Keratinocyte (primary cell): Measurements from ENCODE around the gene MMP23B. TPM values are rescaled to one million over a fixed set of nuclear protein-coding genes. Genes with fewer than 3 reads are reported as not detected.

ENCODE experiments used
- DNase-seq: peaks from one replicate; pipeline ENCODE4 v3.0.0-alpha.2; 2011; ENCODE audit warnings: low read depth, missing footprints, low spot score
- FAIRE-seq: peaks from 2 replicates; lab custom pipeline; 2011; peaks lifted over from hg19 to GRCh38; lab: Jason Lieb, UNC
- H2AFZ ChIP-seq: 2 replicates; pipeline ENCODE4 v1.6.0; 2012; ENCODE audit warnings: low read length, control low read depth, inconsistent platforms; ENCODE audit not compliant: control insufficient read depth
- H3K27ac ChIP-seq: 2 replicates; pipeline ENCODE4 v1.5.1; 2011; ENCODE audit warnings: low read length; ENCODE audit not compliant: control insufficient read depth, insufficient read depth
- H3K27me3 ChIP-seq: 3 replicates; pipeline ENCODE4 v1.6.0; 2011; ENCODE audit warnings: low read length; ENCODE audit not compliant: control insufficient read depth, insufficient read depth; ENCODE audit errors: extremely low read depth
- H3K36me3 ChIP-seq, 2 experiments: 2 replicates in 1 of 2; 3 replicates in 1 of 2; pipeline ENCODE4 v1.5.1; 2011; ENCODE audit warnings: low read length in 2 of 2, mild to moderate bottlenecking in 1 of 2; ENCODE audit not compliant: control insufficient read depth in 2 of 2, insufficient read depth in 2 of 2; ENCODE audit errors: extremely low read depth in 1 of 2
- H3K4me1 ChIP-seq: 3 replicates; pipeline ENCODE4 v1.5.1; 2011; ENCODE audit warnings: low read length; ENCODE audit not compliant: control insufficient read depth, insufficient read depth; ENCODE audit errors: extremely low read depth
- H3K4me2 ChIP-seq: 3 replicates; pipeline ENCODE4 v1.6.0; 2011; ENCODE audit warnings: low read depth, low read length; ENCODE audit not compliant: control insufficient read depth, insufficient read depth; ENCODE audit errors: extremely low read depth
- H3K4me3 ChIP-seq, 3 experiments: fragments of 200-600 bp in 1 of 3; sonication (generic) in 1 of 3; 2 replicates in 2 of 3; 3 replicates in 1 of 3; pipeline ENCODE4 v1.5.1; 2011 to 2016; ENCODE audit warnings: low read length in 3 of 3, mild to moderate bottlenecking in 3 of 3, control low read depth in 2 of 3, inconsistent platforms in 1 of 3, low read depth in 1 of 3, mixed read lengths in 1 of 3, mixed run types in 1 of 3, moderate library complexity in 1 of 3; ENCODE audit not compliant: control insufficient read depth in 2 of 3, insufficient read depth in 2 of 3; ENCODE audit errors: extremely low read depth in 1 of 3
- H3K79me2 ChIP-seq: 2 replicates; pipeline ENCODE4 v1.6.0; 2012; ENCODE audit warnings: low read length; ENCODE audit not compliant: control insufficient read depth, insufficient read depth
- H3K9ac ChIP-seq: 3 replicates; pipeline ENCODE4 v1.6.0; 2011; ENCODE audit warnings: low read length; ENCODE audit not compliant: control insufficient read depth, insufficient read depth; ENCODE audit errors: extremely low read depth
- H3K9me1 ChIP-seq: 3 replicates; pipeline ENCODE4 v1.6.0; 2011; ENCODE audit warnings: low read length; ENCODE audit not compliant: control insufficient read depth, insufficient read depth; ENCODE audit errors: extremely low read depth
- H3K9me3 ChIP-seq: 2 replicates; pipeline ENCODE4 v1.5.1; 2012; ENCODE audit warnings: low read depth, low read length; ENCODE audit not compliant: control insufficient read depth
- H4K20me1 ChIP-seq: 3 replicates; pipeline ENCODE4 v1.6.0; 2011; ENCODE audit warnings: low read length; ENCODE audit not compliant: control insufficient read depth, insufficient read depth; ENCODE audit errors: extremely low read depth
- CTCF ChIP-seq, 3 experiments: IDR thresholded peaks in 1 of 3; conservative IDR thresholded peaks in 1 of 3; optimal IDR thresholded peaks in 1 of 3; 2 replicates in 2 of 3; 3 replicates in 1 of 3; pipeline versions ENCODE3 to v1.5.1; 2011; ENCODE audit warnings: low read length in 3 of 3, mild to moderate bottlenecking in 3 of 3, moderate library complexity in 2 of 3, control low read depth in 1 of 3, inconsistent platforms in 1 of 3; ENCODE audit not compliant: insufficient read depth in 2 of 3; ENCODE audit errors: extremely low read depth in 1 of 3
- EZH2 ChIP-seq: IDR thresholded peaks from one replicate; pipeline ENCODE4 v1.6.1; 2012; ENCODE audit warnings: inconsistent platforms, mild to moderate bottlenecking, low read length, moderate library complexity
- dilution Hi-C: fragments of 300-500 bp; cut with MboI; formaldehyde crosslinking; loops from one replicate; pipeline ENCODE4 v1.7.0; 2020; ENCODE audit warnings: low sequenced_read_pairs; ENCODE audit not compliant: extremely low pct_ligation_motif_present
- polyA plus RNA-seq, 5 experiments: library from polyadenylated mRNA; depleted of rRNA in 3 of 5; stranded (reverse) in 3 of 5; stranded (forward) in 1 of 5; unstranded in 1 of 5; fragments of >200 nt; gene quantifications; 1 replicate in 1 of 5; 2 replicates in 3 of 5; 3 replicates in 1 of 5; pipeline versions ENCODE4 v1.2.1 to v1.2.3, GENCODE V29; 2011 to 2012; ENCODE audit warnings: missing spikeins in 2 of 5, low read depth in 1 of 5, low replicate concordance in 1 of 5

The MMP23B gene
- polyA plus RNA-seq, 1 donor (not counting 4 experiments of a cell fraction or from before 2014, with no cell fraction given) = not detected

GRCh38 chr1:1620433-1621139 lies 11.4 kb upstream of the MMP23B start:
- Histone ChIP-seq H3K36me3 (peaks cover 0 to 3% of the 10 kb centered on the region in 2 experiments), H2AFZ (no peak overlapping the region), H3K79me2 (peaks cover 8% of the 10 kb centered on the region), H3K4me3 (no peak overlapping the region), H3K27me3 (no peaks in the 10 kb centered on the region), H3K9ac (no peak overlapping the region), H3K4me2 (no peak overlapping the region), H3K27ac (no peak overlapping the region), H3K4me1 (peaks cover 7% of the 10 kb centered on the region), H3K9me1 (no peaks in the 10 kb centered on the region), H3K9me3 (no peaks in the 10 kb centered on the region), H4K20me1 (no peaks in the 10 kb centered on the region)
- TF ChIP-seq CTCF (optimal IDR thresholded peaks at IDR 0.05 in 1 of 3, IDR thresholded peaks at IDR 0.05 in 1 of 3, conservative IDR thresholded peaks at IDR 0.05 in 1 of 3; ENCODE audit: extremely low read depth in 1 of 3, insufficient read depth in 2 of 3, low read length in 3 of 3) = peak in 1 of 3 experiments; percentile 5
- TF ChIP-seq EZH2 = no peak
- DNase-seq = no peak
- dilution Hi-C loops = no loop called here
- no peak for FAIRE-seq

GRCh38 chr1:1621173-1622009 lies 10.6 kb upstream of the MMP23B start:
- Histone ChIP-seq H3K27ac (no peak overlapping the region), H3K4me3 (no peak overlapping the region), H3K4me2 (no peak overlapping the region), H3K27me3 (no peaks in the 10 kb centered on the region), H3K79me2 (peaks cover 7% of the 10 kb centered on the region), H3K36me3 (peaks cover 0 to 3% of the 10 kb centered on the region in 2 experiments), H3K9me1 (no peaks in the 10 kb centered on the region), H3K9me3 (no peaks in the 10 kb centered on the region), H4K20me1 (no peaks in the 10 kb centered on the region), H3K4me1 (peaks cover 6% of the 10 kb centered on the region), H3K9ac (no peak overlapping the region), H2AFZ (no peak overlapping the region)
- dilution Hi-C loops = no loop called here
- TF ChIP-seq EZH2 (no peak), CTCF (optimal IDR thresholded peaks at IDR 0.05 in 1 of 3, IDR thresholded peaks at IDR 0.05 in 1 of 3, conservative IDR thresholded peaks at IDR 0.05 in 1 of 3; ENCODE audit: extremely low read depth in 1 of 3, insufficient read depth in 2 of 3, low read length in 3 of 3) (no peak)
- FAIRE-seq = no peak
- no peak for DNase-seq
